Glomerular visceral epithelial cell (primary cell): ENCODE data around the gene ENAH.

ENCODE experiments used
- DNase-seq: peaks from one replicate; pipeline ENCODE4 v3.0.0-alpha.2; 2016; ENCODE audit errors: extremely low spot score

Gene ENAH

DNA sequence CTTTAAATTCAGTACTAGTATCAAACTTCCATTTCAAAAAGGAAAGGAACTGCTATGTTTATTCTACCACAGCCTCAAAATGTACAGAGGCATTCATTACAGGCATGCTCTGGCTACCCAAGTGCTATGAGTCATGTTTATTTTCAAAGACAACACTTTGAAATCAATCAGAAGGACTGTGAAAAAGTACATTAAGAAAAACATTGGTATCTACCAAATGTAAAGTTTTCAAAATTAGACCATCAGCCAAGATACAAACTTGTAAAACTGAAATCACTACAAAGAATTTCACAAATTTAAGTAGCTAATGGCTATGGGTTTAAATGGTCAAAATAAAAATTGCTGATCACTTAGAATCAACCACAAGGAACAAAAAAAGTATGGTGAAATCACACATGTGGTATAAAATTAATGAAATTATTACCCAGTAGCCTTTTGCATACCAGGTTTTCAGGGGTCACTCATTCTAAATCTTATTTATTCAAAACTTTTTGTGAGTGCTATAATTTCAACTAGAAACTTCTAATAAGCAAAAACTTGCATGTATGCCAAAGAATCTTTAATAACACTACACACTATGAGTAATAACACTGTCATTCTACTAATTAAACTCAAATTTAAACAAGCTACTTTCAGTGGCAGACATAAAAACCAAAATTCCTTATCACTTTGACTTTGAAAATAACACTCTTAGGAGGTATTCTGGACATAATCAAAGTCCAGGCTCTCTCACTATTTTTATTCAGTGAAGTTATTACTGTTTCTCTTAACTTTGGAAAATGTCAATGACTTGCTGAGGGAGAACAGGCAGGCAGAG, 49.2 kb downstream of the ENAH start:
- peak; percentile 37 for DNase-seq

- no peak for DNase-seq
These were observed 50.2 kb downstream of the ENAH start for GRCh38 chr1:225602590-225603206.

GRCh38 chr1:225601902-225602589, 50.9 kb downstream of the ENAH start:
- no peak for DNase-seq

DNA sequence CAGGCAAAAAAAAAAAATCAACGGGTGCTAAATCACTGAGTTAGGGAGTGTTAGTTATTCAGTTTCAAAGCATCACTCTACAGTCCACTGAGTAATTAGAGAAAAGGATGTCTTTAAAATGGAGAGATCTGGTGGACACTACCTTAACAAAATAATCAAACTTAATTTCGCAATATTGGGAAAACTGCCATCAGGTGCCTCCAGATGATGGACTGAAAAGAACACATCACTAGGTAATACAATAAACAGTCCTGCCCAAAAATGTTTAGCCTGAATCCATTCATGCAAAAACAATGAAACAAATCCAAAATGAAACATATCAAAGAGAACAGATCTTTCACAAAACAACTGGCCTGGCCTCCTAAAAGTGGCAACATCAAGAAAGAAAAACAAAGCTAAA, 54.1 kb downstream of the ENAH start:
- no peak for DNase-seq

DNA sequence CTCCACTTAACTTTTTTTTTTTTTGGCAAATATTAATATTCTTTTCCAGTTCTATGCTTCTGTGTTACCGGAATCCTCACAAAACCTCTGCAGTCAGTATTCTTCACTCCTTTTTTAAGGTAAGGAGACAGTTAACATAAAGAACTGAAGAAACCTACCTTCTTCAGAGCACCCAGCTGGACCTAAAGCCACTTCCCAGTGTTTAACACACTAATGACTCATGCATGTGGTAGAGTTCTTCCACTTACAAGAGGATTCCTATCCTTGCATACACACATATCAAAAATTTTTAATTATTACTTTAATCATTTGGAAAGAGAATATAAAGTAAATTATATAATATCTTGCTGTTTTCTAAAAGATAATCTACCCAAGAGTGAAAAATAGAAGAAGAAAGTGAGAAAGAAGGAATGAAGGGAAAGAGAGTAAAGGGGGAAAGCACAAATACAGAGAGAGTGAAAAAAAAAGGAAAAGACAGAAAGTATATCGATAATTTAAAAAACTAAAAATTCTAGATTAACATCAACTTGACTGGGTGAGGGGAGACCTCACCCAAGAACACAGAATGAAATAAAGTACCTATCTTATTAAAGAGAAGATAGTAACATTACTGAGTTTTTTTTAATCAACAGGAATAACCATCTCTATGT, 54.9 kb downstream of the ENAH start:
- DNase-seq: peak; percentile 33

GRCh38 chr1:225596736-225597135, 56.2 kb downstream of the ENAH start:
- no peak for DNase-seq

DNA sequence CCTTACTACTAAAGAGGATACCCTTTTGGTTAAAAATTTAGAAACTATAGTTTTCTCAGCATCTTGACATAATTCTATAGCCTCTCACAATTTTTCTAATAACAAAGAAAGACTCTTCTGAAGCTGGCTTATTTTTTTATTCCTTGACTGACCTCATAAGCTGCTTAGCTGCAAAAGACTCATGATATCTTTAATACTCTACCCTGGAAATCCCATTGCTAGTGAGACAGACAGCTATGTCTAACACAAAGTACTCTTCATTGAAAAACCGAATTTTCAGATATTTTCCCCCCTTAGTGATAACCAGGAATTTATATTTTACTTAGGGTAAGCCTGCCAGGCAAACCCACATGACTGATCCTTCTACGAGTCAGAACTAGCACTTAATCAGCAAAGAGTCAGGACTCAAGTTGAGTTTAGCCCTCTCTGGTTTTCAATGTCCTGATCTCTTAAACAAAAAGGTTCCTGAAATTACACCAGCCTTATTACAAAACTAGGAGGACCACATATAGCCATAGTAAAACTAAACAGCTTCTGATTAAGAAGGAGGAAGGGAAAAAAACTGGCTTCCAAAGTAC, 56.9 kb downstream of the ENAH start:
- DNase-seq: no peak

GRCh38 chr1:225595452-225595851, 57.5 kb downstream of the ENAH start:
- no peak for DNase-seq

- DNase-seq: no peak
These were observed 59.5 kb downstream of the ENAH start for GRCh38 chr1:225593414-225593813.

- DNase-seq: no peak
These were observed 60.4 kb downstream of the ENAH start for GRCh38 chr1:225592362-225593025.

- DNase-seq: no peak
These were observed 65.6 kb downstream of the ENAH start for GRCh38 chr1:225587310-225587709.

DNA sequence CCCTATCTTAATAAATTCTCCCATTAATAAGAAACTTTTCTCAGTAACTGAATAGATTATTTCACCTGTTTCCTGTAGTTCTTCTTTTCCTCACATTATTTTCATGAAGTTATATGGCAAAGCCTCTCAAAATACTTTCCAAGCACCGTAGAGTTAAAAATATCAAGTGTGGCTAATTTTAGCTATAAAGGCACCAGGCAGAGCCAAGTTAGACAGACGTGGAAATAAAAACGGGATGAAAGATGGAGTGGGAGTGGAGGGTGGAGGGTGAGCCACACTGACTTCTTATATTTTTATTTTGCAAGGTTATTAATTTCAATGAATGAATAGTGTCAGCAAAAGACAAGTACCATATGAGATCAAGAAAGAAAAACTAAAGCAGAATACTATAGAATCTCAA, 71.7 kb downstream of the ENAH start:
- DNase-seq: no peak

GRCh38 chr1:225580238-225581099, 72.5 kb downstream of the ENAH start:
- DNase-seq: no peak

GRCh38 chr1:225578251-225578977, 74.5 kb downstream of the ENAH start:
- DNase-seq: peak; percentile 51

DNA sequence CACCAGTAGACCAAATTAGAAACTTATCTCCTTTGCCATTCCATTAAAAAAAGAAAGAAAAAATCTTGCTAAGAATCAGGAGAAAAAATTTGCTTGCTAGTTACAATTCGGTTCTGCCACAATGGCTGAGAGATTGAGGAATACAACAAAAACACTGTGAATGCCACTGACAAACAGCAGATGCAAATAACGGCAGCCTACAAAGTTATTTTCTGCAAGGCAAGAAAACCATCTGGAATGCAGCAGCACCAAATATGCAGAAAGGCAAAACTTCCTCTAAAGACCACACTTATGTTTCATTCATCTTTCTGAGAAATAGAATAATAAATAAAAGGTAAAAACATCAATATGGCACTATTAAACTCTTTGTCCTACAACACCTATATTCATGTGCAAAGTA, 75.7 kb downstream of the ENAH start:
- DNase-seq: no peak

- DNase-seq: no peak
These were observed 79.7 kb downstream of the ENAH start for GRCh38 chr1:225573216-225573615.

GRCh38 chr1:225572422-225572821, 80.5 kb downstream of the ENAH start:
- no peak for DNase-seq

DNA sequence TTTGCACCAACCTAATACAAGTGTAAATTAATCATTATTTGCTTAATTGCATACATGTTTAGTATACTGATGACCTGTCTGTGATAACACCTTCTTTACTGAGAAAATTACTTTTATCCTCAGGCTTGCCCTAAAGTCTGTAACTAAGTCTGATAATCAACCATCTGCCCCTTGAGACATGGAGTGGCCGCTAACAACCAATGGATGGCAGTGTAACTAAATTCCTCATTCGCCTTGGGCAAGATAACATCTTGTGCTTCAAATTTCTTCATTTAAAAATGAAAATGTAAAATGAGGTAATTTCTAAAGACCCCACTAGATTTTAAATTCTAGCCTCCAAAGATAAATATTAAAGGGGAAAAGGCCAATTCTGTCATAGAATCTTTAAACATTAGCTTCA, 85.1 kb downstream of the ENAH start:
- DNase-seq: no peak

DNA sequence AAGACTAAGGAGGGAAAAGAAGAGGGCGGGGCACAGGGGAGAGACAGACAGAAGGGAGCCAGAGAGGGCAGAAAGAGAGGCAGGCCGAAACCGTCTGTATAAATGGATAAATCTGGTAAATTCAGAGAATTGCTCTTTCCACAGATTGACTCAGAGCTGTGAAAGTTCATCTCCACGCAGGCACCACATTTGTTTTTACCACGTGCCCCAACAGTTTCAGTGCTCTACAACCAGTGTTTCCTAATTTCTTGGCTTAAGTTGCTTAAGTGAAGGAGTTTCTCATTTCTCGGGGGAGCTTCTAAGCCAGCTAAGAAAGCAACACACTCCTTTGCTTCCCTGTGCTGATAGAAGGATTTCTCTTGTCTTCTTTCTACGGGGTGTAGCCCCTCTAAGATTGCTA, 87.1 kb downstream of the ENAH start:
- no peak for DNase-seq

GRCh38 chr1:225561675-225562074, 91.2 kb downstream of the ENAH start:
- no peak for DNase-seq
